Rectal smooth muscle tissue (tissue), 1 donor: ENCODE results near the gene SIK2.

Experiments used
- H3K27ac ChIP-seq: one replicate; pipeline ENCODE4 v1.7.0; 2013; ENCODE audit warnings: low read depth, low read length, inconsistent platforms
- H3K27me3 ChIP-seq: one replicate; pipeline ENCODE4 v1.7.0; 2013; ENCODE audit warnings: low read length; ENCODE audit not compliant: control insufficient read depth, insufficient read depth
- H3K36me3 ChIP-seq: one replicate; pipeline ENCODE4 v1.7.0; 2013; ENCODE audit warnings: low read length; ENCODE audit not compliant: control insufficient read depth, insufficient read depth
- H3K4me1 ChIP-seq: one replicate; pipeline ENCODE4 v1.7.0; 2013; ENCODE audit warnings: low read length; ENCODE audit not compliant: control insufficient read depth, insufficient read depth
- H3K4me3 ChIP-seq: one replicate; pipeline ENCODE4 v1.7.0; 2013; ENCODE audit warnings: low read length
- H3K9ac ChIP-seq: one replicate; pipeline ENCODE4 v1.7.0; 2013; ENCODE audit warnings: low read length

The SIK2 gene

GRCh38 chr11:111606986-111607385 is 4.7 kb downstream of the SIK2 start:
- Histone ChIP-seq H3K4me1 (peaks cover 6% of the 10 kb centered on the region), H3K27me3 (no peaks in the 10 kb centered on the region), H3K4me3 (no peak overlapping the region), H3K27ac (no peak overlapping the region), H3K36me3 (no peaks in the 10 kb centered on the region), H3K9ac (no peak overlapping the region)

- Histone ChIP-seq H3K27ac (no peak overlapping the region), H3K4me1 (peaks cover 6% of the 10 kb centered on the region), H3K27me3 (no peaks in the 10 kb centered on the region), H3K36me3 (no peaks in the 10 kb centered on the region), H3K4me3 (no peak overlapping the region), H3K9ac (no peak overlapping the region)
Observed at GRCh38 chr11:111607751-111608150, 5.5 kb downstream of the SIK2 start.

- Histone ChIP-seq H3K4me1 (peaks cover 4% of the 10 kb centered on the region), H3K9ac (no peak overlapping the region), H3K27me3 (no peaks in the 10 kb centered on the region), H3K4me3 (no peak overlapping the region), H3K36me3 (no peaks in the 10 kb centered on the region), H3K27ac (no peak overlapping the region)
Observed at GRCh38 chr11:111612224-111612623, 10.0 kb downstream of the SIK2 start.

GRCh38 chr11:111617286-111617685 is 15.0 kb downstream of the SIK2 start:
- H3K27me3 ChIP-seq: no peaks in the 10 kb centered on the region
- H3K4me3 ChIP-seq: no peak overlapping the region
- H3K4me1 ChIP-seq: no peaks in the 10 kb centered on the region
- H3K36me3 ChIP-seq: no peaks in the 10 kb centered on the region
- H3K9ac ChIP-seq: no peak overlapping the region
- H3K27ac ChIP-seq: no peak overlapping the region

GRCh38 chr11:111620518-111620917 is 18.3 kb downstream of the SIK2 start:
- Histone ChIP-seq H3K27me3 (no peaks in the 10 kb centered on the region), H3K27ac (no peak overlapping the region), H3K9ac (no peak overlapping the region), H3K4me1 (no peaks in the 10 kb centered on the region), H3K36me3 (no peaks in the 10 kb centered on the region), H3K4me3 (no peak overlapping the region)

GRCh38 chr11:111623527-111624030 is 21.3 kb downstream of the SIK2 start:
- no peaks in the 10 kb centered on the region for H3K27me3 ChIP-seq
- no peak overlapping the region for H3K9ac ChIP-seq
- no peak overlapping the region for H3K4me3 ChIP-seq
- H3K4me1 ChIP-seq: no peaks in the 10 kb centered on the region
- H3K27ac ChIP-seq: no peak overlapping the region
- H3K36me3 ChIP-seq: no peaks in the 10 kb centered on the region

GRCh38 chr11:111624608-111625007 is 22.4 kb downstream of the SIK2 start:
- Histone ChIP-seq H3K4me3 (no peak overlapping the region), H3K27me3 (no peaks in the 10 kb centered on the region), H3K4me1 (no peaks in the 10 kb centered on the region), H3K27ac (no peak overlapping the region), H3K9ac (no peak overlapping the region), H3K36me3 (no peaks in the 10 kb centered on the region)

- Histone ChIP-seq H3K4me1 (no peaks in the 10 kb centered on the region), H3K27ac (no peak overlapping the region), H3K36me3 (no peaks in the 10 kb centered on the region), H3K9ac (no peak overlapping the region), H3K4me3 (no peak overlapping the region), H3K27me3 (no peaks in the 10 kb centered on the region)
Observed at GRCh38 chr11:111627591-111627990, 25.3 kb downstream of the SIK2 start.

GRCh38 chr11:111629499-111629898 is 27.2 kb downstream of the SIK2 start:
- Histone ChIP-seq H3K36me3 (no peaks in the 10 kb centered on the region), H3K27me3 (no peaks in the 10 kb centered on the region), H3K9ac (no peak overlapping the region), H3K4me1 (no peaks in the 10 kb centered on the region), H3K4me3 (no peak overlapping the region), H3K27ac (no peak overlapping the region)

GRCh38 chr11:111631024-111631665 is 28.9 kb downstream of the SIK2 start:
- H3K4me3 ChIP-seq: no peak overlapping the region
- no peaks in the 10 kb centered on the region for H3K36me3 ChIP-seq
- H3K27ac ChIP-seq: no peak overlapping the region
- H3K4me1 ChIP-seq: no peaks in the 10 kb centered on the region
- H3K9ac ChIP-seq: no peak overlapping the region
- no peaks in the 10 kb centered on the region for H3K27me3 ChIP-seq

- no peak overlapping the region for H3K27ac ChIP-seq
- H3K9ac ChIP-seq: no peak overlapping the region
- H3K27me3 ChIP-seq: no peaks in the 10 kb centered on the region
- peaks cover 3% of the 10 kb centered on the region for H3K4me1 ChIP-seq
- H3K4me3 ChIP-seq: no peak overlapping the region
- no peaks in the 10 kb centered on the region for H3K36me3 ChIP-seq
Observed at GRCh38 chr11:111631666-111632039, 29.4 kb downstream of the SIK2 start.

GRCh38 chr11:111632516-111633220 is 30.4 kb downstream of the SIK2 start:
- Histone ChIP-seq H3K27ac (no peak overlapping the region), H3K4me3 (no peak overlapping the region), H3K27me3 (no peaks in the 10 kb centered on the region), H3K4me1 (peaks cover 3% of the 10 kb centered on the region), H3K9ac (no peak overlapping the region), H3K36me3 (no peaks in the 10 kb centered on the region)

GRCh38 chr11:111633248-111633647 is 31.0 kb downstream of the SIK2 start:
- H3K4me3 ChIP-seq: no peak overlapping the region
- H3K27ac ChIP-seq: no peak overlapping the region
- H3K36me3 ChIP-seq: no peaks in the 10 kb centered on the region
- no peak overlapping the region for H3K9ac ChIP-seq
- H3K4me1 ChIP-seq: peaks cover 3% of the 10 kb centered on the region
- no peaks in the 10 kb centered on the region for H3K27me3 ChIP-seq
